Ishikawa (cell line): Measurements from ENCODE around the gene SULT1B1.

Experiments
- CEBPB ChIP-seq: IDR thresholded peaks from 2 replicates; pipeline ENCODE4 v1.6.1; 2012
- CREB1 ChIP-seq: IDR thresholded peaks from 2 replicates; pipeline ENCODE4 v1.6.1; 2012; ENCODE audit warnings: low read depth
- MAX ChIP-seq: IDR thresholded peaks from 2 replicates; pipeline ENCODE4 v1.6.1; 2012
- RAD21 ChIP-seq: IDR thresholded peaks from 2 replicates; pipeline ENCODE4 v1.6.1; 2012; ENCODE audit warnings: low read depth
- REST ChIP-seq: IDR thresholded peaks from 2 replicates; pipeline ENCODE4 v1.6.1; 2012; ENCODE audit warnings: low read depth, mild to moderate bottlenecking
- TCF12 ChIP-seq: IDR thresholded peaks from 2 replicates; pipeline ENCODE4 v1.6.1; 2012; ENCODE audit warnings: low read depth
- TEAD4 ChIP-seq: IDR thresholded peaks from 2 replicates; pipeline ENCODE4 v1.6.1; 2012
- YY1 ChIP-seq: IDR thresholded peaks from 2 replicates; pipeline ENCODE4 v1.6.1; 2012; ENCODE audit warnings: low read depth

- TF ChIP-seq MAX (no peak), YY1 (no peak), REST (no peak), CEBPB (no peak), RAD21 (no peak), CREB1 (no peak), TCF12 (no peak), TEAD4 (no peak)
These were observed 13.1 kb upstream of the SULT1B1 start for GRCh38 chr4:69773484-69773883.
